Hematopoietic multipotent progenitor cell treated with erythropoietin and hydrocortisone succinate and interleukin-3 and kit ligand, for 17 days (in vitro differentiated cells): ENCODE data around the gene SELE.
"Not testable (repeated sequence)": the region's sequence is repeated elsewhere in the genome, so short reads cannot be mapped to it uniquely, and the experiment has no call there.

Experiments
- DNase-seq: peaks from one replicate; pipeline ENCODE4 v3.0.0-alpha.2; 2015; ENCODE audit warnings: low spot score

The SELE gene

DNA sequence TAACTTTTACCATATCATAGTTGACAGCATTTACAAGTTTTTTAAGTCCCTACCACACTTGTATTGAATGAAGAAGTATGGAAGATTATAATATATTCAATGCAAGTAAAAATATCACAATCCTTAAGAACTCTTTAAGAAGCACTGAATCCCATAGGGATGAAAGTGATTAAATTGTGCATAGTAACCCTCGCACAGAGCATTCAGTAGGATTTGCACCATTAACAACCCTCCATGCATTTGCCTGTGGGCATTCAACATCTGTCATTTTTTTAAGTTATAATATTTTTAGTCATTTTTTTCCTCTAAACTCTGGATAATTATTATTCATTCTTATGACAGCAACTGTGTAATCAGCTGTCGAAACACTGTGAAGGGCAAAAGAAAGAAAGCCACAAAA is 10.1 kb downstream of the SELE start:
- no peak for DNase-seq

DNA sequence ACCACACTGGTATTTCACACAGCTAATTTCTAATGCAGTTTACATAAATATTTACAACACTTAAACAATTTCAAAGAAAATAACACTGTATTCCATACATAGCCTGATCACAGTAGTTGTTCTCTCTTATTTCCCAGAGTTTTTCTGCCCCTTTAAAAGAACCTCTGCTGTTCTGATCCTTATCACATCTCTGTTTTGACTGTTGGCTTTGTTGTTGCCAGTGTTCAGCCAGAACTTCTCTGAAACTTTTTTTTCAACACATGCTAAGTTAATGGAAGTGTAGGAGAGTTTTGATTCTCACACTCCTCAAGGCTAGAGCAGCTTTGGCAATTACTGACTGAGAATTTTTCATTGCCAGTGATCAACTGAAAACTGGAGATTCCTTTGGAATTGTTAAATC is 11.1 kb downstream of the SELE start:
- no peak for DNase-seq

DNA sequence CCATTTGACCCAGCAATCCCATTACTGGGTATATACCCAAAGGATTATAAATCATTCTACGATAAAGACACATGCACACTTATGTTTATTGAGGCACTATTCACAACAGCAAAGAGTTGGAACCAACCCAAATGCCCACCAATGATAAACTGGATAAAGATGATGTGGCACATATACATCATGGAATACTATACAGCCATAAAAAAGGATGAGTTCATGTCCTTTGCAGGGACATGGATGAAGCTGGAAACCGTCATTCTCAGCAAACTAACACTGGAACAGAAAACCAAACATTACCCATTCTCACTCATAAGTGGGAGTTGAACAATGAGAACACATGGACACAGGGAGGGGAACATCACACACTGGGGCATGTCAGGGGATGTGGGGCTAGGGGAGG is 18.8 kb downstream of the SELE start:
- not testable (repeated sequence) for DNase-seq

DNA sequence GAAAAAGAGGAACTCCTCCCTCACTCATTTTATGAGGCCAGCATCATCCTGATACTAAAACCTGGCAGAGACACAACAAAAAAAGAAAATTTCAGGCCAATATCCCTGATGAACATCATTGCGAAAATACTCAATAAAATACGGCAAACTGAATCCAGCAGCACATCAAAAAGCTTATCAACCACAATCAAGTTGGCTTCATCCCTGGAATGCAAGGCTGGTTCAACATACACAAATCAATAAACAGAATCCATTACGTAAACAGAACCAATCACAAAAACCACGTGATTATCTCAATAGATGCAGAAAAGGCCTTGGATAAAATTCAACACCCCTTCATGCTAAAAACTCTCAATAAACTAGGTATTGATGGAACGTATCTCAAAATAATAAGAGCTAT is 20.8 kb downstream of the SELE start:
- DNase-seq: not testable (repeated sequence)

DNA sequence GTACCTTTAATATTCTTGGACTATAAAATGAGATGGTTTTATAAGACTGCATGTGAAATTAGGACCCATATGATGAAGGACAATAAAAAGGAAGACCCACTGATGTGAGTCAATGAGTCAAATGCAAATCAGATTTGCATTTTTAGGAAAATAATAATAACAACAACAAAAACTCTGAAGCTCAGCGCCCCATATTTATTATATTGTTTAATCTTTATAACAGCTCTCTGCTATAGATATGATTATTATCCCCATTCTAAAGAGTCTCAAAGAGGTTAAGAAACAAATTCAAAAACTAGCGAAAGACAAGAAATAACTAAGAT is 21.6 kb downstream of the SELE start:
- no peak for DNase-seq

DNA sequence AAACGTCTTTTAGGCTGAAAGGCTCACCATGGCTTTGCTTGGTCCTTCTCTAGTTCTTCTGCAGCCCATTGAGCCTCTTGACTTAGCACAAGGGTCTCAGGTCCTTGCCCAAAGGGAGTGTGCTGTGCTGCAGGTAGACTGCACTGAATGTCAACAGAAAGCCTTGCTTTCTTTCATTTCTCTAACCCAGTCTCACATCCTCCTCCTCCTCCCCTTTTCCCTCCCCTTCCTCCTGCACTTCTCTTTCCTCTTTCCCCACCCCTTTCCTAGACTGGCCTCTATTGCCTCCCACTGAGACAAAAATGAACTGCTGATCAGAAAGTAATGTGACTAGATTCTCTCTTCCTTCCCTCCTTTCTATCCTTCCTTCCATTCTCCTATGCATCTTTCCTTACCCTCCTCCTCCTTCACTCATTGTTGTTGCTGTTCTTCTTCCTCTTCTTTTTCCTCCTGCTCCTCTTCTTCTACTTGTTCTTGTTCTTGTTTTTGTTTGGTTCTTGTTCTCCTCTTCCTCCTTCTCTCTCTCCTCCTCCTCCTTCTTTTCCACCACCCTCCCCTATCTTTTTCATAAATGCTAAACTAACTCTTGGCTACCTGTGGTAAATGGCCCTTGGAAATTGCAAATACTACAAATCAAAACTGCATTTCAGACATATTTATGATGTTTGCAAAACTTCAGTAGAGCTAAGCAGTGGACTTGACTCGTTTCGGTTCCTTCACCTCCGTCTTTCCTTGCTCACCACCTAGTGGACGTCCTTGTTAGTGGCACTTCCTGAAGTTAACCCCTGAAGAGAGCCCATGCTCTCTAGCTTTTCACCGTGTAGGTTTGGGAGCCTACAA is 22.2 kb downstream of the SELE start, which contains the start of gene SELL:
Gene SELL, minus strand, starts transcription at position 152 of the 840 bp plus-strand sequence. Its CDS starts 122 bp downstream, at position 30.
- DNase-seq: peak; percentile 14

DNA sequence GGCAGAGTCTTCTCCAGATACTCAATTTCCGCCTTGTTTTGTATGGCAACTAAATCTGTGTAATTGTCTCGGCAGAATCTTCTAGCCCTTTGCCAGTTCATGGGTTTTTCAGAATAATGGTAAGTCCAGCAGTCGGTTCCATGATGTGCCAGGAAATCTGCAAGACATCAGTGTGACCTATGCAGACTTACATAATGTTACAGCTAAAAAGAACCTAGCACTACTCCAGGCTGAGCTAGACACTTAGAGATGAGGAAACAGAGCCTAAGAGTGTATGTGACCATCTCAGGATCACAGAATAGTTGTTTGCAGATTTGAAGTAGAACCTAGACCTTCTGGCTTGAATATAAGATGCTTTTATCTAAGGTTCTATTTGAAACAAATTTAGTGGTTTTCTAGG is 25.2 kb downstream of the SELE start:
- DNase-seq: no peak

DNA sequence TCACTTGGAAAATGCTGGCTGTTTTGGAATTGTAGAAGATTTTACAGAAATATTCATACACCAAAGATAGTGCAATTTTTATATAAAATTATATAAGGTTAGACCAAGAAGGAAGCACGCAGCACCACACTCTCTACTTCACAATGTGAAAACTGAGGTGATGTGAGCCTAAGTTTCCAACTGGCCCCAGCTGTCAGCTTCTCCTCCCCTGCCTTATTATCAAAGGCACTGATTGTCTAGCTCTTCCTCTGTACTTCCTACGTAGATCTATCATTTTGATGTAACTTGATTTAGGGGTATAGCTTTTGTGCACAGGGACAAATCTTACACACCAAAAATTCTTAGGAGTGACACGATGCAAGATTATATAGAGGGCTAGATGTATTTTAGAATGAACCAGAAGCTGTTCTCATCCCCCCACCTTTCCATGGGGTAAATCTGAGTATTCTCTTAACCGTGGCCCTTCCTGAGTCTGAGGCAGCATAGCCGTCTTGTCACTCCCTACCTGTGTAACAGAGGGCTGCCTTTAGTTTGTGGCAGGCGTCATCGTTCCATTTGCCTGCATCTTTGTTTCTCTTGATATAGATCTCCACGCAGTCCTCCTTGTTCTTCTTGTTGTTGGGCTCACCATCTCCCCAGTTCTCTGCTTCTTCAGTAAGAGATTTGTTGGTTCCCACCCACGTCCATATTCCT is 25.8 kb downstream of the SELE start:
- no peak for DNase-seq

DNA sequence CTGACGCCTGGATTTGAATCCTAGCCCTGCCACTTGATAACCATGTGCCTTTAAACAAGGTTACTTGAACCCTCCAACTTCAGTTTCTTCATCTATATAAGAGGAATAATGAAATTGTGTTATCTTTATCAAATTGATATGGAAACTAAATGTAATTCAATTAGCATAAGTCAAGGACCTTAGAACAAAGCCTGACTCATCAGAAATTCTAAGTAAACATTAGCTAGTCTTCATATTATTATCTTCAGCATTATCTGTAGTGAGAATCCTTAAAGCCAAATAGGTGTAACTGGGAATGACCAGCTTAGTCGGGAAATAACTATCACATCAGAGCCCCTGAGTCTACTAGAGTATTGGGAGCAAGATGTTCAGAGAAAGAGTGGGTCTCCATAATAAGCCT is 29.1 kb downstream of the SELE start:
- DNase-seq: no peak

DNA sequence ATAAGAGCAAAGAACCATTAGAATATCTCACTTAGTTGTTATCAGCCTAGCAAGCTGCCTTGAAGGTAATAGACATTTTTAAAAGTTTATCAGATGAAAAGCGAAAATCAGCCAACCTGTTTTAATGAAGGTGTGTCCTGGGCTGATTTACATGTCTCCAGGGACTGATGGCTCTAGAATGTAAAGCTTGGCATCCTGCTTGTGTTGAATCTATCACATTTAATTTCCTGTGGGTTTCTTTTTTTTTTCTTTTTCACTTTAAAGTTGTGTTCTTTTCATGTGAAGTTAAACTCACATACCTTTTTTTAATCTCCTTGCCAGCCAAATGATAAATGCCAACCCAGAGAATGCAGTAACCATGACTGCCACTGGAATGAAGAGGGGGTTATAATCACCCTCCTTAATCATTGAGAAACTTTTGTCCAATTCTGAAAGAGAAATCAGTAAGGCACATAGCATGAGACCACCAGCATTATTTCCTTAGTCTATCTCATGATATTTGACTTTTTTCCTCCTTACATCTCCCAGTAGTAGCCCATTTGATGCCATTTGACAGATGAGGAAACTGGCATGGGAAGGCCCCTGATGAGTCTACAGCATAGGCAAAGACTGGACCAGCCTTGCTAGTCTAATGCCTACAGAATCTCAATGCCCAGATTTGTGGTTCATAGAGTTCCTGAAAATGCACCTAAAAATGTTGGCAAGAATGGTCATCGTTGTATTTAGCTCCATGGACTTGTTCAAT is 32.4 kb downstream of the SELE start:
- no peak for DNase-seq

DNA sequence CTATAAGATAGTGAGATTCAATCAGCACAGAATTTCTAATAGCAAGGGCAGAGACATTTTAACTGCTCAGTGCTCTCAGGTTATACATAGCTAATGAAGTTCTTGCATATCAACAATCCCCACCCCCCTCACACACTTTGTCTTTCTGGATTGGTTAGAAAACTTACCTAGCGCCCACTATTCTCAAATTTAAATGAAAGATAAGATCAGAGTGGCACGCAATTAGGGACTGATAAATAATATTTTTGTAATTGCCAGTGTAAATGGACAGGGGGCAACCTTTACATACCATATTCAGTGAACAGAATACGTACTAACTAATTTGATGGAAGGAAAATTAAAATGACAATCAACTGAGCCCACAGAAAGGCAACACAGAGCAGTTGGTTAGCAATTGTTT is 34.2 kb downstream of the SELE start:
- no peak for DNase-seq

DNA sequence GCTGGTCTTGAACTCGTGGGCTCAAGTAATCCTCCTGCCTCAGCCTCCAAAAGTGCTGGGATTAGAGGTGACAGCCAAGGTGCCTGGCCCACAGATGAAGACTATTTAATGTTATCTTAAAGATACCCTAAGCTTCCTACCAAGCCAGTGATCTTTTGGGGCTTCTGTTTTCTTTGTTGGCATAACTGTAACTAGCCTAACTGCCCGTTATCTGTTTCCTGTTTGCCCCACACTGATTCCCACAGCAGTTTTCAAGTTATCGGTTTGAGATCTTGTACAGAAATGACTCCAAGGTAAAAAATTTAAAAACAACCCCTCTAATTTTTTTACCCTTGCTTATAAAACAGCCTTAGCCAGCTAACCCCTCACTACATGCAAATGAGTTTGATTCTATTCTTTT is 34.9 kb downstream of the SELE start:
- DNase-seq: no peak

DNA sequence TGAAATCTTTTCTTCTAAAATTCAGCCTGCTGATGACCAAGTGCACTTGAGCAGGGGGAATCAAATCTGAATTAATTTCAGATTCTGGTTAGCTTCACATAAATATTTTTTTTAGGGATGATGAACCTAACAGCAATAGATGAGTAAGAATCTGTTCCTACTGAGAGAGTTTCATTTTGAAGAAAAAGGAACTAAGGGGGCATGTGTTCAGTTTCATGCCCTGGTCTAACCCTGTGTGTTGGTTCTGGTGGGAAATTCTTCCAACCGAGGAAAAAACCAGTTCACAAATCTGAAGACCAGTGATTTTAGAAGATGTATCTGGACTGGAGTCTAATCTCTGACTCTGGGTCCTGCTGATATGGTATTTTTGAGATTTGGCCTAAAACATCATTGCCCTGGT is 36.1 kb downstream of the SELE start:
- DNase-seq: no peak

DNA sequence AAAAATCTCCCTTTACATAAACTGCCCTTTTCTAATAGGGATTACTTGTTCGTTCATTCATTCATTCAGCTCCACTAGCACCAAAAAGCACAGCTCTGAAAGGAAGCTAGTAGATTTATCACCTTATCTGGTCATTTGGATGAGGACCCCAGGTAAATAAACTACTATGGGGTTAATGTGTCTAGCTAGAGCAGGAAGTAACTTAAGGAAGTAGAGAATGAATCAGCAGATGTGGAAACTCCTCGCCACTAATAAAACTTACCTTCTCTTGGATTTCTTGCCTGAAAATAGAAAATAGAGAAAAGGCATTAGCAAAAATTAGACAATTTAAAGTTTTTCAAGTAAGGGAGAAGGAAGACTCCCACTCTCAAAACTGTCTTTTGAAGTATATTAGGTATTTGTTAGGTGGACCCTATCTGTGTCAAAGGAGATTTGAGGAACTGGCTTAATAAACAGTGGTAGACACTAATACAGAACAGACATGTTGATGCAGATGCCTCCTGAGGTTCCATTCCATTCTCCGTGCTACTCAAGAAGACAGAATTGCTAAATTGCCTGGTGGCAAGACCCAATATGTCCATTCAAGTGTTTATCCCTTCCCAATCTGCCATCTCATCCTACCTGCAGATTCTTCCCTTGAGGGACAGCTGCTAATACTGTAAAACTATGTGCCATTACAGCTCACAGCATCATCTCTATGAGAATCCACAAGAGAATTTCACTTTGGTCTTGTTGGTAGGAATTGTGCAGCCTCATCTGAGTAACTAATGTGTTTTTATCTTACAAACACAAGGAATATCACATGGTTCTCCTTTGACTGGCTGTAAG is 37.4 kb downstream of the SELE start:
- DNase-seq: no peak

DNA sequence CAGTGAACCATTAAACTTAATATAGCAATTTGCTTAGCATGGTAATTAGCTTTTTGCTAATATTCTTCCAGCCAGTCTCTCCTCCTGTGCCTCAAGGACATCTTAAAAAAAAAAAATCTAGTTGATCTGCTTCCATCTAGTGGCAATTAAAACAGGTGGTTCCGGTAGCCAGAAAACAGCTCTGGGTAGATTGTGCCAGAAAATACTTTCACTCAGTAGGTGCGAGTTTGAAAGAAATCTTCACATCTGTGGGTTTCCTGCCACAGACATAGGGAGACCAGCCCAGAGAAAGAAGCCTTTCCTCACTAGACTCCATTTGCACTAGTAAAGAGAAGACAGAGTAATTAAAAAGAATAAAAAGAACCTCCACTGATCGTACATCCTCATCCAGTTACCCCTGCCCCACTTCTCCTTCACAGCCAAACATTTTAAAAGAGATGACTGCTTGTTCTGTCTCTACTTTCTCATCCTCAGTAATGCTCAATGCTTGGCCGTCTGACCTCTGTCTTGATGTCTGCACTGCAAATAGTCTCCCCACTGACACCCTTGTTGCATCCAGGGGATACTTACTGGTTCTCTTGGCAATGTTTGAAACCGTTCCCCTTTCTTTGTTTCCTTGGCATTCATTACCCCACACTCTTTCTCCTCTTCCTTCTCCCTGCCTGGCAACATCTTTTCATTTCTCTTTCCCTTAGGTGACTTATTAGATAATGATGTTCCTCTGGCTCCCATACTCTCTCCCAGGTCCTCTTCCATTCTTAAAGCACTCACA is 39.4 kb downstream of the SELE start:
- no peak for DNase-seq

DNA sequence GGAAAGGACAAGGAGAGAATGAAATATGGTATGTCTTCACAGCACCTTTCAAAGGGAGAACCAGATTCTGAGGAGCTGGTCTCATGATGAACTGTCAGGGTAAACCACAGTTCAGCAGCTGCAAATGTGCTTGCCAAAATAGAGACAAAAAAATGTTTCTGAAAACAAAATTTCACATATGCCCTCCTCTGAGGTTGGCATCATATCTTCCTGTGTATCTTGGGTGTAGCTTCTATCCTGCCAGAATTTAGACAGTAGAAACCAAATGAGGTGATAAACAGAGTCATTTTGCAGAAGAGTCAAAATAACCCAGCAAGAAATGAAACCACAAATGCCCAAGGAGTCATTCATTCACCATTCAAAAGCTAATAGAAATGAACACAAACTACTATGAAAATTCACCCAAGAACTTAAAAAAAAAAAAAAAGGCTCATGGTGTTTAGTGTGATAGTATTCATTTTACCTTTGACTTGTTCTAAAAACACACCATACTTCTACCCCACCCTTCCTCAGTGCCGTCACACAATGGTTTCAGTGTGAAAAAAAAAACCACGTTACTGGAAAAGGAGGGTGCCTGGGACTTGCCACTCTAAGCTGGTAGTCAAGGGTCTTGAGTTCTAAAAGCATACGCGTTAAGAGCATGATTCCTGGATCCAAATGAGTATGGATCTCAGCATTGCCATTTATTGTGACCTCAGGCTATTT is 41.0 kb downstream of the SELE start:
- no peak for DNase-seq

DNA sequence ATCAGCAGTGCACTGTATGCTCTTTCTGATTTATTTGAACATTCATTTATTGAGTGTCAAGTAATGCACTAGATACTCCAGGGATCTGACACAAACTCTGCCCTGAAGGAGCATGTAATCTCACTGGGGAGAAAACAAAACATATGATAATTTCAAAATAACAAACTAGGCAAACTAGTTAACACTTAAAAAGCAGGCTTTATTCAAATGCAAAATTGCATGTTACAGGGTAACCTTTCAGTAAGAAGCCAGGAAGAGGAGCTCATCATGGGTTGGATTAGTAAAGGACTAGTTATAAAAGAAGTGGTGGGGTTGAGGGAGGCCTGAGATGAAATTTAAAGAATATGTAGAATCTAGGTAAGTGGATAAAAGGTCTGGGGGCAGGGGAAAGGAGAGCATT is 43.4 kb downstream of the SELE start:
- no peak for DNase-seq

DNA sequence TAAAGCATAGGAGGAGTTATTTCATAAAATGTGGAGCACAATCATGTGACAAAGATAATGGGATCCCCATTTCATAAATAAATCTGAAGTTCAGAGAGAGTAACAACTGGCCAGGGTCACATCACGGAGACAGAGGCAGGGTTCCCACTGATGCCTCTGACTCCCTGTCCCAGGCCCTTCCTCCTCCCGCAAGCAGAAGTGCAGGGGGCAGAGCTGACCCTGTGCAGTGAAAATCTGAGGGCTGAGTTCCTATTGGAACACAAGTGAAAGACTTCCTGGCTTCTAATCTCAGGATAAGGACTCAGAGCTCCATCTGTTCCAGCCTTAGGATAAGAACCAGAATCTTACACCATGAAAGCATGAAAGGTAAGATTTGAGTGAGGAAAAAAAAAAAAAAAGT is 44.5 kb downstream of the SELE start:
- DNase-seq: no peak

DNA sequence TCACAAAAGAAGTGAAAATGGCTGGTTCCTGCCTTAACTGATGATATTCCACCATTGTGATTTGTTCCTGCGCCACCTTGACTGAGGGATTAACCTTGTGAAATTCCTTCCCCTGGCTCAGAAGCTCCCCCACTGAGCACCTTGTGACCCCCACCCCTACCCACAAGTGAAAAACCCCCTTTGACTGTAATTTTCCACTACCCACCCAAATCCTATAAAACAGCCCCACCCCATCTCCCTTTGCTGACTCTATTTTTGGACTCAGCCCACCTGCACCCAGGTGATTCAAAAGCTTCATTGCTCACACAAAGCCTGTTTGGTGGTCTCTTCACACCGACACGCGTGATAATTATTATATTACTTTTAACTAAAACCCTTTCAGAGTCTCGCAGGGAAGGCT is 45.5 kb downstream of the SELE start:
- DNase-seq: not testable (repeated sequence)

DNA sequence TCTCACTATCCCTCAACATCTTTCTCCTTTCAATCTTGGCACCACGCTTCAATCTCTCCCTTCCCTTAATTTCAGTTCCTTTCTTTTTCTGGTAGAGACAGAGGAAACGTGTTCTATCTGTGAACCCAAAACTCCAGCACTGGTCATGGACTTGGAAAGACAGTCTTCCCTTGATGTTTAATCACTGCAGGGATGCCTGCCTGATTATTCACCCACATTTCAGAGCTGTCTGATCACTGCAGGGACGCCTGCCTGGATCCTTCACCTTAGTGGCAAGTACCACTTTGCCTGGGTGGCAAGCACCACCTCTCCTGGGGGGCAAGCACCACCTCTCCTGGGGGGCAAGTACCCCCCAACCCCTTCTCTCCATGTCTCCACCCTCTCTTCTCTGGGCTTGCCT is 50.2 kb downstream of the SELE start:
- no peak for DNase-seq

DNA sequence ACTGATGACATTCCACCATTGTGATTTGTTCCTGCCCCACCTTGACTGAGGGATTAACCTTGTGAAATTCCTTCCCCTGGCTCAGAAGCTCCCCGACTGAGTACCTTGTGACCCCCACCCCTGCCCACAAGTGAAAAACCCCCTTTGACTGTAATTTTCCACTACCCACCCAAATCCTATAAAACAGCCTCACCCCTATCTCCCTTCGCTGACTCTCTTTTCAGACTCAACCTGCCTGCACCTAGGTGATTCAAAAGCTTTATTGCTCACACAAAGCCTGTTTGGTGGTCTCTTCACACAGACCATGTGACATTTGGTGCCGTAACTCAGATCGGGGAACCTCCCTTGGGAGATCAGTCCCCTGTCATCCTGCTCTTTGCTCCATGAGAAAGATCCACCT is 50.7 kb downstream of the SELE start:
- not testable (repeated sequence) for DNase-seq
